Testis (tissue), 3 donors: ENCODE data around the gene KIFC1. TPM values are rescaled to one million over a fixed set of nuclear protein-coding genes. Genes with fewer than 3 reads are reported as not detected.

Experiments used
- DNase-seq: peaks from one replicate; pipeline ENCODE4 v3.0.0-alpha.2; 2019
- H3K27ac ChIP-seq, 2 donors: fragments of 200-600 bp; sonication (generic); one replicate each; pipeline ENCODE4 v1.5.1; 2019
- H3K27me3 ChIP-seq: fragments of 200-600 bp; sonication (generic); one replicate; pipeline ENCODE4 v1.5.1; 2019
- H3K36me3 ChIP-seq: fragments of 200-600 bp; sonication (generic); one replicate; pipeline ENCODE4 v1.5.1; 2017; ENCODE audit warnings: low read depth; ENCODE audit errors: missing control alignments
- H3K4me1 ChIP-seq: fragments of 200-600 bp; sonication (generic); one replicate; pipeline ENCODE4 v1.5.1; 2019
- H3K4me3 ChIP-seq, 2 donors: fragments of 200-600 bp; sonication (generic); one replicate each; pipeline ENCODE4 v1.5.1; 2017 to 2019
- H3K9me3 ChIP-seq: fragments of 200-600 bp; sonication (generic); one replicate; pipeline ENCODE4 v1.5.1; 2017
- POLR2A ChIP-seq: fragments of 450-650 bp; IDR thresholded peaks from one replicate; pipeline ENCODE4 v1.6.1; 2017; ENCODE audit warnings: antibody characterized with exemption, mild to moderate bottlenecking, moderate library complexity
- WGBS, 2 donors: methylation state at CpG; one replicate each; pipeline ENCODE4 v1.1.5; 2018; 5-methylcytosine and 5-hydroxymethylcytosine counted together
- intact Hi-C: fragments of 100-400 bp; cut with DNase I; formaldehyde crosslinking; loops from one replicate; pipeline ENCODE4 v1.15.1; 2023; ENCODE audit warnings: low total_unique reads
- polyA plus RNA-seq: library from polyadenylated mRNA; stranded (reverse); fragments of 350-450 nt; fragmentation: Illumina TruSeq; extraction: RNeasy Lipid Tissue Mini Kit (QIAGEN cat#74804); gene quantifications from one replicate; pipeline ENCODE4 v1.2.3, GENCODE V29; 2014; ENCODE audit warnings: low read depth, low replicate concordance; ENCODE audit not compliant: insufficient read depth
- total RNA-seq, 2 donors: library from RNA; depleted of rRNA; stranded (reverse); fragments of >200 nt; gene quantifications; one replicate each; pipeline ENCODE4 v1.2.3, GENCODE V29; 2016
- TF ChIP-seq, protein P1 (sequence below), 3 experiments: fragments of 450-650 bp in 2 of 3; fragments of 200-600 bp in 1 of 3; sonication (generic) in 1 of 3; IDR thresholded peaks; one replicate each; pipeline ENCODE4 v1.5.1; 2016 to 2019; ENCODE audit warnings: antibody characterized with exemption in 3 of 3, mild to moderate bottlenecking in 2 of 3, moderate library complexity in 1 of 3

The KIFC1 gene
- total and polyA plus RNA-seq, 3 donors from 2014 or later = 19.8 to 22.5 (median 20.2) TPM

DNA sequence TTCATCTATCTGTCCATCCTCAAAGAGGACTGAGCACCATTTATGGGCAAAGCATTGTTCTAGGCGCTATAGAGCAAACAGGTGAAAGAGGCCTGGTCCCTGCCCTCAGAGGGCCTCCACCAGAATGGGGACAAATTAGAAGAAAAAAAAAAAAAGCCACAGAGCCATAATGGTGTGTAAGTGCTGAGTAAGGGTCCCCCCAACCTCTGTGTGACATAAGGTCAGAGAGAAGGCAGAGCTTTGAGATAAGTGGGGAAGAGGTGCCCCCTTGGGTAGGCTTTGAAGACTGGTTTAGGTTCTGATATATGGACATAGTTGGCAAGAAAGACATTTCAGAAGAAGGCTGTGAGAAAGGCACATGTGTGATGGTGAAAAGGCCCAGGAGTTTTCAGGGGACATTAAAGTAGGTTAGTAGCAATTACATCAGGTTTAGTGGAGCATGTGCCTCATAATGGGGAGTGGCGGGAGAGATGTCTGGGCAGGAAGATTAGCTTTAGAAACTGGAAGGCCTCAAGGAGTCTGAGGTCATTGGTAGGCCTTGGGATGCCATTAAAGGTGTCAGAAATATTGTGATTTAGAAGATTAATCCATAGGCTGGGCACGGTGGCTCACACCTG lies 47.5 kb downstream of the KIFC1 start:
- H3K4me1 ChIP-seq = no peaks in the 10 kb centered on the region
- DNase-seq = no peak
- no peak overlapping the region for H3K4me3 ChIP-seq
- TF ChIP-seq POLR2A = no peak
- TF ChIP-seq, protein P1, sequence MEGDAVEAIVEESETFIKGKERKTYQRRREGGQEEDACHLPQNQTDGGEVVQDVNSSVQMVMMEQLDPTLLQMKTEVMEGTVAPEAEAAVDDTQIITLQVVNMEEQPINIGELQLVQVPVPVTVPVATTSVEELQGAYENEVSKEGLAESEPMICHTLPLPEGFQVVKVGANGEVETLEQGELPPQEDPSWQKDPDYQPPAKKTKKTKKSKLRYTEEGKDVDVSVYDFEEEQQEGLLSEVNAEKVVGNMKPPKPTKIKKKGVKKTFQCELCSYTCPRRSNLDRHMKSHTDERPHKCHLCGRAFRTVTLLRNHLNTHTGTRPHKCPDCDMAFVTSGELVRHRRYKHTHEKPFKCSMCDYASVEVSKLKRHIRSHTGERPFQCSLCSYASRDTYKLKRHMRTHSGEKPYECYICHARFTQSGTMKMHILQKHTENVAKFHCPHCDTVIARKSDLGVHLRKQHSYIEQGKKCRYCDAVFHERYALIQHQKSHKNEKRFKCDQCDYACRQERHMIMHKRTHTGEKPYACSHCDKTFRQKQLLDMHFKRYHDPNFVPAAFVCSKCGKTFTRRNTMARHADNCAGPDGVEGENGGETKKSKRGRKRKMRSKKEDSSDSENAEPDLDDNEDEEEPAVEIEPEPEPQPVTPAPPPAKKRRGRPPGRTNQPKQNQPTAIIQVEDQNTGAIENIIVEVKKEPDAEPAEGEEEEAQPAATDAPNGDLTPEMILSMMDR (IDR thresholded peaks at IDR 0.05) = no peak
- H3K27me3 ChIP-seq = no peaks in the 10 kb centered on the region
- 92 to 94% methylated on average over 3 of the region's 3 CpGs for WGBS, 2 donors
- no peak overlapping the region for H3K27ac ChIP-seq
- intact Hi-C loops = no loop called here
- H3K9me3 ChIP-seq = no peaks in the 10 kb centered on the region
- H3K36me3 ChIP-seq = no peaks in the 10 kb centered on the region

- no peak for DNase-seq
- intact Hi-C loops = no loop called here
- Histone ChIP-seq H3K27ac (no peak overlapping the region), H3K4me3 (no peak overlapping the region), H3K9me3 (no peaks in the 10 kb centered on the region), H3K27me3 (no peaks in the 10 kb centered on the region), H3K4me1 (no peaks in the 10 kb centered on the region), H3K36me3 (no peaks in the 10 kb centered on the region)
- 75 to 80% methylated on average over 9 of the region's 9 CpGs for WGBS, 2 donors
- TF ChIP-seq, protein P1 (IDR thresholded peaks at IDR 0.05) = no peak
- no peak for TF ChIP-seq POLR2A
These were observed 48.5 kb downstream of the KIFC1 start for GRCh38 chr6:33439956-33440648.

DNA sequence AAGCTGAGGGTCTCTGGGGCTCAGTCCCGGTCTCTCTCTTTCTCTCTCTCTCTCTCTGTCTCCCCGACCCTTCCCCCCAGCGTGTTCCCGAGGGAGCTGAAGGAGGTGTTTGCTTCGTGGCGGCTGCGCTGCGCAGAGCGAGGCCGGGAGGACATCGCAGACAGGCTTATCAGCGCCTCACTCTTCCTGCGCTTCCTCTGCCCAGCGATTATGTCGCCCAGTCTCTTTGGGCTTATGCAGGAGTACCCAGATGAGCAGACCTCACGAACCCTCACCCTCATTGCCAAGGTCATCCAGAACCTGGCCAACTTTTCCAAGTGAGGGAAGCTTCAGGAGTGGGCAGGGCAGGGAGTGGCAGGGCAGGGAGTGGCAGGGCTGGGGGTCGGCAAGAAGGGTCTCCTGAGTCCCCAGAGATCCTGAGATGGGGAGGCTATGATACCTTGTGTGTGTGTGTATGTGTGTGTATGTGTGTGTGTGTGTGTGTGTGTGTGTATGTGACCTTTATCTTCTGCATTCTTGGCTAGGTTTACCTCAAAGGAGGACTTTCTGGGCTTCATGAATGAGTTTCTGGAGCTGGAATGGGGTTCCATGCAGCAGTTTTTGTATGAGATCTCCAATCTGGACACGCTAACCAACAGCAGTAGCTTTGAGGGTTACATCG lies 49.2 kb downstream of the KIFC1 start:
- H3K4me1 ChIP-seq = no peaks in the 10 kb centered on the region

GRCh38 chr6:33441457-33441856 lies 49.8 kb downstream of the KIFC1 start:
- WGBS, 2 donors = 87 to 95% methylated on average over 5 to 9 of the region's 9 CpGs
- H3K27ac ChIP-seq = no peak overlapping the region
- H3K27me3 ChIP-seq = no peaks in the 10 kb centered on the region
- DNase-seq = no peak
- H3K4me1 ChIP-seq = no peaks in the 10 kb centered on the region
- no peaks in the 10 kb centered on the region for H3K9me3 ChIP-seq
- H3K36me3 ChIP-seq = no peaks in the 10 kb centered on the region
- no peak overlapping the region for H3K4me3 ChIP-seq
- TF ChIP-seq, protein P1 (IDR thresholded peaks at IDR 0.05) = no peak
- TF ChIP-seq POLR2A = no peak
- intact Hi-C loops = no loop called here

More for the DNA sequence above, 49.2 kb downstream of the KIFC1 start:
- intact Hi-C loops = no loop called here
- 81 to 82% methylated on average over 19 of the region's 19 CpGs for WGBS, 2 donors
- Histone ChIP-seq H3K9me3 (no peaks in the 10 kb centered on the region), H3K4me3 (no peak overlapping the region), H3K27ac (no peak overlapping the region), H3K36me3 (no peaks in the 10 kb centered on the region), H3K27me3 (no peaks in the 10 kb centered on the region)
- no peak for TF ChIP-seq POLR2A
- TF ChIP-seq, protein P1 (IDR thresholded peaks at IDR 0.05) = no peak
- no peak for DNase-seq
